ENCODE results near the gene RASSF5.

DNA sequence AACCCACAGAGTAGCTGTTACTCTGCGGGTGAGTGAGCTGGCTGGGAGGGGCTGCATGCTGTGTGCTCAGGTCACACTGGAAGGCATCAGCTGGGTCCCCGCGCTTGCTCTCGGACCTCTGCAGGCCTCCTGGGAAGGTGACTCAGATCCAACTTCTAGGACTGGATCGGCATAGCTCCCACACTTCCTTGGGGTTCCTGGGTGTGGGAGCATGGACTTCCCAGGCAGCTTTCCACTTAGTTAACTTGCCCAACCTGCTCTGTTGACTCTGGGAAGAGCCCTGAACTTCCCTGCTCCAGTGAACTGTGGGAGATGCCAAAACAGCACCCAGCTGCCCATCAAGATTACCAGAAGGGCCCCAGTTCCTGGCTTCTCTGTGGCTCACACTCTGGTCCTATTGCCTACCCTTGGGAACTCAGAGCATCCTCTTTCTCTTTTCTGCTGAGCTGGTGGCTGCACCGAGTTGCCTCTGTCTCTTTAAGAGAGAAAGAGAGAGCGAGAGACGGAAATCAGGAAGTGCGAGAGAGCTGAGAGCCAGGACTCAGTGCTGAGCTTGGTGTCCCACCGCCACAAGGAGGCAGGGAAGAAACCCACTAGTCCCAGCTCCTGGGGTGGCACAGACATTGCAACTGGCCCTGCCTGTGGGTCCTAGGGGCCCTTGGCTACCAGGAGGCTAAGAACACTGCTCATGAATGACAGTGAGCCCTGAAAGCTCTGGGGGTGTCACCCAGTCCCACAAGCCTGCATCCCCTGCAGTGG lies 37.2 kb upstream of the RASSF5 start, which contains the start of gene IKBKE:
- no peak for TF ChIP-seq EZH2 (IDR thresholded peaks at IDR 0.05; ENCODE audit: borderline replicate concordance, control insufficient read depth, low read depth, low read length)
- TF ChIP-seq RAD21 (IDR thresholded peaks at IDR 0.05; ENCODE audit: insufficient read depth, low read depth, low read length): no peak
- TF ChIP-seq, protein P1, sequence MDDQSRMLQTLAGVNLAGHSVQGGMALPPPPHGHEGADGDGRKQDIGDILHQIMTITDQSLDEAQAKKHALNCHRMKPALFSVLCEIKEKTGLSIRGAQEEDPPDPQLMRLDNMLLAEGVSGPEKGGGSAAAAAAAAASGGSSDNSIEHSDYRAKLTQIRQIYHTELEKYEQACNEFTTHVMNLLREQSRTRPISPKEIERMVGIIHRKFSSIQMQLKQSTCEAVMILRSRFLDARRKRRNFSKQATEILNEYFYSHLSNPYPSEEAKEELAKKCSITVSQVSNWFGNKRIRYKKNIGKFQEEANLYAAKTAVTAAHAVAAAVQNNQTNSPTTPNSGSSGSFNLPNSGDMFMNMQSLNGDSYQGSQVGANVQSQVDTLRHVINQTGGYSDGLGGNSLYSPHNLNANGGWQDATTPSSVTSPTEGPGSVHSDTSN (IDR thresholded peaks at IDR 0.05; ENCODE audit: insufficient replicate concordance, low read depth, low read length): no peak
- TF ChIP-seq, protein P2, sequence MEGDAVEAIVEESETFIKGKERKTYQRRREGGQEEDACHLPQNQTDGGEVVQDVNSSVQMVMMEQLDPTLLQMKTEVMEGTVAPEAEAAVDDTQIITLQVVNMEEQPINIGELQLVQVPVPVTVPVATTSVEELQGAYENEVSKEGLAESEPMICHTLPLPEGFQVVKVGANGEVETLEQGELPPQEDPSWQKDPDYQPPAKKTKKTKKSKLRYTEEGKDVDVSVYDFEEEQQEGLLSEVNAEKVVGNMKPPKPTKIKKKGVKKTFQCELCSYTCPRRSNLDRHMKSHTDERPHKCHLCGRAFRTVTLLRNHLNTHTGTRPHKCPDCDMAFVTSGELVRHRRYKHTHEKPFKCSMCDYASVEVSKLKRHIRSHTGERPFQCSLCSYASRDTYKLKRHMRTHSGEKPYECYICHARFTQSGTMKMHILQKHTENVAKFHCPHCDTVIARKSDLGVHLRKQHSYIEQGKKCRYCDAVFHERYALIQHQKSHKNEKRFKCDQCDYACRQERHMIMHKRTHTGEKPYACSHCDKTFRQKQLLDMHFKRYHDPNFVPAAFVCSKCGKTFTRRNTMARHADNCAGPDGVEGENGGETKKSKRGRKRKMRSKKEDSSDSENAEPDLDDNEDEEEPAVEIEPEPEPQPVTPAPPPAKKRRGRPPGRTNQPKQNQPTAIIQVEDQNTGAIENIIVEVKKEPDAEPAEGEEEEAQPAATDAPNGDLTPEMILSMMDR (IDR thresholded peaks at IDR 0.05 in 2 of 3, conservative IDR thresholded peaks at IDR 0.05 in 1 of 3; ENCODE audit: control insufficient read depth in 2 of 3, extremely low read depth in 1 of 3, insufficient read depth in 1 of 3, low read depth in 3 of 3, low read length in 3 of 3): peak; percentile 7 to 22 (median 17); a peak in 1 of 6 replicates
- no peak for TF ChIP-seq ZNF274 (IDR thresholded peaks at IDR 0.05; ENCODE audit: insufficient read depth, insufficient read length)
- TF ChIP-seq, protein P3, sequence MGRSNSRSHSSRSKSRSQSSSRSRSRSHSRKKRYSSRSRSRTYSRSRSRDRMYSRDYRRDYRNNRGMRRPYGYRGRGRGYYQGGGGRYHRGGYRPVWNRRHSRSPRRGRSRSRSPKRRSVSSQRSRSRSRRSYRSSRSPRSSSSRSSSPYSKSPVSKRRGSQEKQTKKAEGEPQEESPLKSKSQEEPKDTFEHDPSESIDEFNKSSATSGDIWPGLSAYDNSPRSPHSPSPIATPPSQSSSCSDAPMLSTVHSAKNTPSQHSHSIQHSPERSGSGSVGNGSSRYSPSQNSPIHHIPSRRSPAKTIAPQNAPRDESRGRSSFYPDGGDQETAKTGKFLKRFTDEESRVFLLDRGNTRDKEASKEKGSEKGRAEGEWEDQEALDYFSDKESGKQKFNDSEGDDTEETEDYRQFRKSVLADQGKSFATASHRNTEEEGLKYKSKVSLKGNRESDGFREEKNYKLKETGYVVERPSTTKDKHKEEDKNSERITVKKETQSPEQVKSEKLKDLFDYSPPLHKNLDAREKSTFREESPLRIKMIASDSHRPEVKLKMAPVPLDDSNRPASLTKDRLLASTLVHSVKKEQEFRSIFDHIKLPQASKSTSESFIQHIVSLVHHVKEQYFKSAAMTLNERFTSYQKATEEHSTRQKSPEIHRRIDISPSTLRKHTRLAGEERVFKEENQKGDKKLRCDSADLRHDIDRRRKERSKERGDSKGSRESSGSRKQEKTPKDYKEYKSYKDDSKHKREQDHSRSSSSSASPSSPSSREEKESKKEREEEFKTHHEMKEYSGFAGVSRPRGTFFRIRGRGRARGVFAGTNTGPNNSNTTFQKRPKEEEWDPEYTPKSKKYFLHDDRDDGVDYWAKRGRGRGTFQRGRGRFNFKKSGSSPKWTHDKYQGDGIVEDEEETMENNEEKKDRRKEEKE (IDR thresholded peaks at IDR 0.05): no peak
- TF ChIP-seq TAF1 (IDR thresholded peaks at IDR 0.05; ENCODE audit: borderline replicate concordance, low read depth, low read length): 0 out of 2 replicates have a peak, but pooled peaks have one; percentile 45
- no peak for TF ChIP-seq CREM (IDR thresholded peaks at IDR 0.05; ENCODE audit: low read depth)
- peak; percentile 68 for TF ChIP-seq POLR2A (IDR thresholded peaks at IDR 0.05; ENCODE audit: low read depth, low read length)
- TF ChIP-seq ASH2L (IDR thresholded peaks at IDR 0.05; ENCODE audit: borderline replicate concordance, low read depth): no peak
- TF ChIP-seq, protein P4, sequence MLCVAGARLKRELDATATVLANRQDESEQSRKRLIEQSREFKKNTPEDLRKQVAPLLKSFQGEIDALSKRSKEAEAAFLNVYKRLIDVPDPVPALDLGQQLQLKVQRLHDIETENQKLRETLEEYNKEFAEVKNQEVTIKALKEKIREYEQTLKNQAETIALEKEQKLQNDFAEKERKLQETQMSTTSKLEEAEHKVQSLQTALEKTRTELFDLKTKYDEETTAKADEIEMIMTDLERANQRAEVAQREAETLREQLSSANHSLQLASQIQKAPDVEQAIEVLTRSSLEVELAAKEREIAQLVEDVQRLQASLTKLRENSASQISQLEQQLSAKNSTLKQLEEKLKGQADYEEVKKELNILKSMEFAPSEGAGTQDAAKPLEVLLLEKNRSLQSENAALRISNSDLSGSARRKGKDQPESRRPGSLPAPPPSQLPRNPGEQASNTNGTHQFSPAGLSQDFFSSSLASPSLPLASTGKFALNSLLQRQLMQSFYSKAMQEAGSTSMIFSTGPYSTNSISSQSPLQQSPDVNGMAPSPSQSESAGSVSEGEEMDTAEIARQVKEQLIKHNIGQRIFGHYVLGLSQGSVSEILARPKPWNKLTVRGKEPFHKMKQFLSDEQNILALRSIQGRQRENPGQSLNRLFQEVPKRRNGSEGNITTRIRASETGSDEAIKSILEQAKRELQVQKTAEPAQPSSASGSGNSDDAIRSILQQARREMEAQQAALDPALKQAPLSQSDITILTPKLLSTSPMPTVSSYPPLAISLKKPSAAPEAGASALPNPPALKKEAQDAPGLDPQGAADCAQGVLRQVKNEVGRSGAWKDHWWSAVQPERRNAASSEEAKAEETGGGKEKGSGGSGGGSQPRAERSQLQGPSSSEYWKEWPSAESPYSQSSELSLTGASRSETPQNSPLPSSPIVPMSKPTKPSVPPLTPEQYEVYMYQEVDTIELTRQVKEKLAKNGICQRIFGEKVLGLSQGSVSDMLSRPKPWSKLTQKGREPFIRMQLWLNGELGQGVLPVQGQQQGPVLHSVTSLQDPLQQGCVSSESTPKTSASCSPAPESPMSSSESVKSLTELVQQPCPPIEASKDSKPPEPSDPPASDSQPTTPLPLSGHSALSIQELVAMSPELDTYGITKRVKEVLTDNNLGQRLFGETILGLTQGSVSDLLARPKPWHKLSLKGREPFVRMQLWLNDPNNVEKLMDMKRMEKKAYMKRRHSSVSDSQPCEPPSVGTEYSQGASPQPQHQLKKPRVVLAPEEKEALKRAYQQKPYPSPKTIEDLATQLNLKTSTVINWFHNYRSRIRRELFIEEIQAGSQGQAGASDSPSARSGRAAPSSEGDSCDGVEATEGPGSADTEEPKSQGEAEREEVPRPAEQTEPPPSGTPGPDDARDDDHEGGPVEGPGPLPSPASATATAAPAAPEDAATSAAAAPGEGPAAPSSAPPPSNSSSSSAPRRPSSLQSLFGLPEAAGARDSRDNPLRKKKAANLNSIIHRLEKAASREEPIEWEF (IDR thresholded peaks at IDR 0.05; ENCODE audit: insufficient replicate concordance, low read depth, low read length): no peak
- no peak for TF ChIP-seq CREB1 (IDR thresholded peaks at IDR 0.05; ENCODE audit: low read depth)
- no peak for TF ChIP-seq NR2C2 (IDR thresholded peaks at IDR 0.05; ENCODE audit: borderline replicate concordance, control insufficient read depth, insufficient read length, low read depth)
